NB4 (cell line): ENCODE measurements around the gene SYNJ1.

Experiments used
- CTCF ChIP-seq: IDR thresholded peaks from one replicate; pipeline ENCODE4 v1.5.1; 2012; ENCODE audit warnings: low read depth, low read length
- MAX ChIP-seq: IDR thresholded peaks from 2 replicates; pipeline ENCODE4 v1.6.1; 2011; ENCODE audit warnings: low read depth, low read length
- POLR2A ChIP-seq: IDR thresholded peaks from 2 replicates; pipeline ENCODE4 v1.6.1; 2011; ENCODE audit warnings: mild to moderate bottlenecking; ENCODE audit not compliant: insufficient read length; ENCODE audit errors: extremely low read depth

- TF ChIP-seq CTCF (no peak), POLR2A (no peak), MAX (no peak)
Measured at GRCh38 chr21:32595431-32595830, 132.4 kb downstream of the SYNJ1 start.
